Measurements from ENCODE around the gene SERPINA5.

DNA sequence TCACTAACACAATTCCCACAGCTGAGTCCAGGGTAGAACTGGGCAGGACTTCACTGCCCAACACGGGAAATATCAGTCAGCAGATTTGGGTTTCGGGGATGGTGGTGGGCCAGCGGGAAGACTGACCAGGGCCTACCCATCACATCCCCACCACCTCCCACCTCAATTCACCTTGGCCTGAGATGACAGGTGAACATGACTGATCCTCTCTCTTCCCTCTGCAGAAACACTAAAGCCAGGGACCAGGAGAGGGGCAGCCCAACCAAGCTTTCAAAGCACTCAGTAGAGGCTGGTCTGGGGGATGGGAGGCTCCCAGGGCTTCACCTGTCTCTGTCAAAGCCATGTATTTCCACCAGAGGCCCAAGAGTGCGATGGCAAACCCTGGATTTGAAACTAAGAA lies 2.3 kb downstream of the SERPINA5 start:
- TF ChIP-seq, protein P1, sequence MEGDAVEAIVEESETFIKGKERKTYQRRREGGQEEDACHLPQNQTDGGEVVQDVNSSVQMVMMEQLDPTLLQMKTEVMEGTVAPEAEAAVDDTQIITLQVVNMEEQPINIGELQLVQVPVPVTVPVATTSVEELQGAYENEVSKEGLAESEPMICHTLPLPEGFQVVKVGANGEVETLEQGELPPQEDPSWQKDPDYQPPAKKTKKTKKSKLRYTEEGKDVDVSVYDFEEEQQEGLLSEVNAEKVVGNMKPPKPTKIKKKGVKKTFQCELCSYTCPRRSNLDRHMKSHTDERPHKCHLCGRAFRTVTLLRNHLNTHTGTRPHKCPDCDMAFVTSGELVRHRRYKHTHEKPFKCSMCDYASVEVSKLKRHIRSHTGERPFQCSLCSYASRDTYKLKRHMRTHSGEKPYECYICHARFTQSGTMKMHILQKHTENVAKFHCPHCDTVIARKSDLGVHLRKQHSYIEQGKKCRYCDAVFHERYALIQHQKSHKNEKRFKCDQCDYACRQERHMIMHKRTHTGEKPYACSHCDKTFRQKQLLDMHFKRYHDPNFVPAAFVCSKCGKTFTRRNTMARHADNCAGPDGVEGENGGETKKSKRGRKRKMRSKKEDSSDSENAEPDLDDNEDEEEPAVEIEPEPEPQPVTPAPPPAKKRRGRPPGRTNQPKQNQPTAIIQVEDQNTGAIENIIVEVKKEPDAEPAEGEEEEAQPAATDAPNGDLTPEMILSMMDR (IDR thresholded peaks at IDR 0.05; ENCODE audit: control extremely low read depth in 1 of 3, insufficient read depth in 1 of 3, low read depth in 1 of 3, low read length in 3 of 3), result no peak
- TF ChIP-seq SIX5 (IDR thresholded peaks at IDR 0.05; ENCODE audit: low read depth, low read length) (no peak), E2F6 (IDR thresholded peaks at IDR 0.05) (no peak), POLR2AphosphoS5 (IDR thresholded peaks at IDR 0.05; ENCODE audit: low read depth, low read length) (no peak), CREB1 (IDR thresholded peaks at IDR 0.05) (no peak), HDAC2 (IDR thresholded peaks at IDR 0.05; ENCODE audit: borderline replicate concordance in 1 of 2, low read depth in 2 of 2, low read length in 2 of 2) (no peak), POLR2A (IDR thresholded peaks at IDR 0.05; ENCODE audit: control extremely low read depth in 1 of 2, low read depth in 2 of 2, low read length in 2 of 2) (no peak), NANOG (IDR thresholded peaks at IDR 0.05; ENCODE audit: insufficient read depth, low read depth, low read length, poor library complexity, severe bottlenecking) (no peak)
- TF ChIP-seq, protein P2, sequence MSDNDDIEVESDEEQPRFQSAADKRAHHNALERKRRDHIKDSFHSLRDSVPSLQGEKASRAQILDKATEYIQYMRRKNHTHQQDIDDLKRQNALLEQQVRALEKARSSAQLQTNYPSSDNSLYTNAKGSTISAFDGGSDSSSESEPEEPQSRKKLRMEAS (IDR thresholded peaks at IDR 0.05), result no peak

Measured in H1 (cell line).